Dendritic cell treated with granulocyte-macrophage colony-stimulating factor and Interleukin-4, amounts not matched to agents 40 ng/mL and 50 ng/mL, for 4 days (primary cell): ENCODE data around the gene MAT2A.
"Not testable (repeated sequence)": the region's sequence is repeated elsewhere in the genome, so short reads cannot be mapped to it uniquely, and the experiment has no call there.

Source experiments
- H3K27ac Mint-ChIP-seq: one replicate; pipeline ENCODE4 v1.8.0; 2022; ENCODE audit warnings: mild to moderate bottlenecking, mixed read lengths
- H3K27me3 Mint-ChIP-seq: one replicate; pipeline ENCODE4 v1.8.0; 2022; ENCODE audit warnings: mild to moderate bottlenecking, mixed read lengths
- H3K36me3 Mint-ChIP-seq: one replicate; pipeline ENCODE4 v1.8.0; 2022; ENCODE audit warnings: low read depth, mixed read lengths
- H3K4me1 Mint-ChIP-seq: one replicate; pipeline ENCODE4 v1.8.0; 2022; ENCODE audit warnings: low read depth, mixed read lengths
- H3K4me3 Mint-ChIP-seq: one replicate; pipeline ENCODE4 v1.8.0; 2022; ENCODE audit warnings: mild to moderate bottlenecking, moderate library complexity, mixed read lengths
- H3K9me3 Mint-ChIP-seq: one replicate; pipeline ENCODE4 v1.8.0; 2022; ENCODE audit warnings: mixed read lengths
- intact Hi-C: fragments of 100-400 bp; cut with micrococcal nuclease; formaldehyde crosslinking; loops from one replicate; pipeline ENCODE4 v1.15.0; 2022

Gene MAT2A

DNA sequence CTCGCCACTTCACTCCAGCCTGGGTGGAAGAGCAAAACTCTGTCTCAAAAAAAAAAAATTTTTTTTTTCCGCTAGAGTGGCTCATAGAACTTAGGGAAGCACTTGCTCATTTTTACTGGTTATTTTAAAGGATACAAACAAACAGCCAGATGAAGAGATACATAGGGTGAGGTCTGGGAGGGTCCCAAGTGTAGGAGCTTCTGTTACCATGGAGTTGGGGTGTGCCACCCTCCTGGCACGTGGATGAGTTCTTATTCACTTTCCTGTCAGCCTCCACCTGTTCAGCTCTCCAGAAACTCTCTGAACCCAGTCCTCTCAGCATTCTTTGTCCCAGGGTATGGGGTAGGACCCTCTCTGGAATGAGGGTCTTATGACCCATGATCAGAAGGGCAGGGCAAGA lies 4.9 kb upstream of the MAT2A start:
- intact Hi-C loops: no loop called here
- Mint-ChIP-seq H3K27me3 (no peaks in the 10 kb centered on the region), H3K27ac (peak overlapping the region; percentile 59), H3K36me3 (peaks cover 23% of the 10 kb centered on the region), H3K4me3 (no peak overlapping the region), H3K4me1 (peaks cover 33% of the 10 kb centered on the region), H3K9me3 (no peaks in the 10 kb centered on the region)

GRCh38 chr2:85534881-85535280 lies 4.1 kb upstream of the MAT2A start:
- intact Hi-C loops: loop anchor here (5.0 kb wide), 1 partner anchor 33 kb away; no protein-coding TSS in a partner anchor
- peak overlapping the region; percentile 9 for H3K4me3 Mint-ChIP-seq

DNA sequence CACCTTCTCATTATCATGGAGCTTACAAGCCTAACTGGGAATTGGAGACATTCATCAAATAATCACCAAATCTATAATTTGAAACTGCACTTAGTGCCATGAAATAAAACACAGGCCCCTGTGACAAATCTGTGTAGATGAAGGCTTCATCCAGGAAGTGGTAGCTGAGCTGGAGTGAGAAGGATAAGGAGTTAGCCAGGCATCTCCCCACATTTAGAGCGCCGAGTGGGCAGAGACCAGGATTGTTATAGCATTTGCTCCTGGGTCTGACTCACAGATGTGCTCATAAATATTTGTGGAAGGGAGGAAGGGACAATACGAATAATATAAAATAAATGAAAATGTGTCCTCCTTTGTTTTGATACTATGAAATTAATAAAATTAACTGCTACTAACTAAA lies 2.5 kb upstream of the MAT2A start:
- peaks cover 46% of the 10 kb centered on the region for H3K36me3 Mint-ChIP-seq
- intact Hi-C loops: loop anchor here (5.0 kb wide), 1 partner anchor 34 kb away; no protein-coding TSS in a partner anchor
- H3K9me3 Mint-ChIP-seq: no peaks in the 10 kb centered on the region
- H3K4me3 Mint-ChIP-seq: no peak overlapping the region
- H3K4me1 Mint-ChIP-seq: peaks cover 36% of the 10 kb centered on the region
- H3K27ac Mint-ChIP-seq: peak overlapping the region; percentile 59
- H3K27me3 Mint-ChIP-seq: no peaks in the 10 kb centered on the region

More at GRCh38 chr2:85534881-85535280, 4.1 kb upstream of the MAT2A start:
- peak overlapping the region; percentile 59 for H3K27ac Mint-ChIP-seq
- no peaks in the 10 kb centered on the region for H3K9me3 Mint-ChIP-seq
- H3K36me3 Mint-ChIP-seq: peaks cover 30% of the 10 kb centered on the region
- H3K4me1 Mint-ChIP-seq: peaks cover 33% of the 10 kb centered on the region
- no peaks in the 10 kb centered on the region for H3K27me3 Mint-ChIP-seq

- intact Hi-C loops: loop anchor here (2.0 to 5.0 kb wide), 2 partner anchors 36 to 99 kb away; no protein-coding TSS in a partner anchor
- H3K27ac Mint-ChIP-seq: peak overlapping the region; percentile 99
Measured at GRCh38 chr2:85537600-85538506, 1.1 kb upstream of the MAT2A start.

GRCh38 chr2:85539361-85540132 lies 579 bp downstream of the MAT2A start:
- intact Hi-C loops: loop anchor here (1.0 to 5.0 kb wide), 3 partner anchors 37 to 119 kb away; no protein-coding TSS in a partner anchor
- Mint-ChIP-seq H3K27ac (peak overlapping the region; percentile 99), H3K4me3 (peak overlapping the region; percentile 96), H3K27me3 (no peaks in the 10 kb centered on the region), H3K4me1 (peaks cover 58% of the 10 kb centered on the region), H3K9me3 (no peaks in the 10 kb centered on the region), H3K36me3 (peaks cover 77% of the 10 kb centered on the region)

More at GRCh38 chr2:85537600-85538506, 1.1 kb upstream of the MAT2A start:
- H3K4me3 Mint-ChIP-seq: peak overlapping the region; percentile 96
- no peaks in the 10 kb centered on the region for H3K27me3 Mint-ChIP-seq
- H3K4me1 Mint-ChIP-seq: peaks cover 50% of the 10 kb centered on the region
- H3K9me3 Mint-ChIP-seq: no peaks in the 10 kb centered on the region
- H3K36me3 Mint-ChIP-seq: peaks cover 60% of the 10 kb centered on the region

- peaks cover 52% of the 10 kb centered on the region for H3K4me1 Mint-ChIP-seq
- H3K9me3 Mint-ChIP-seq: no peaks in the 10 kb centered on the region
- peak overlapping the region; percentile 96 for H3K4me3 Mint-ChIP-seq
- peaks cover 83% of the 10 kb centered on the region for H3K36me3 Mint-ChIP-seq
- peak overlapping the region; percentile 99 for H3K27ac Mint-ChIP-seq
- no peaks in the 10 kb centered on the region for H3K27me3 Mint-ChIP-seq
- intact Hi-C loops: no loop called here
Measured at GRCh38 chr2:85540133-85540648, 1.2 kb downstream of the MAT2A start.

- peaks cover 41% of the 10 kb centered on the region for H3K4me1 Mint-ChIP-seq
- H3K4me3 Mint-ChIP-seq: peak overlapping the region; percentile 96
- peaks cover 91% of the 10 kb centered on the region for H3K36me3 Mint-ChIP-seq
- no peaks in the 10 kb centered on the region for H3K9me3 Mint-ChIP-seq
- intact Hi-C loops: no loop called here
- no peak overlapping the region for H3K27ac Mint-ChIP-seq
- H3K27me3 Mint-ChIP-seq: no peaks in the 10 kb centered on the region
Measured at GRCh38 chr2:85541262-85541661, 2.3 kb downstream of the MAT2A start.

GRCh38 chr2:85541753-85542457 lies 2.9 kb downstream of the MAT2A start:
- H3K9me3 Mint-ChIP-seq: no peaks in the 10 kb centered on the region
- peak overlapping the region; percentile 61 for H3K27ac Mint-ChIP-seq
- peak overlapping the region; percentile 96 for H3K4me3 Mint-ChIP-seq
- peaks cover 95% of the 10 kb centered on the region for H3K36me3 Mint-ChIP-seq
- H3K4me1 Mint-ChIP-seq: peaks cover 37% of the 10 kb centered on the region
- intact Hi-C loops: no loop called here
- no peaks in the 10 kb centered on the region for H3K27me3 Mint-ChIP-seq

GRCh38 chr2:85542777-85543176 lies 3.8 kb downstream of the MAT2A start:
- Mint-ChIP-seq H3K27me3 (no peaks in the 10 kb centered on the region), H3K27ac (peak overlapping the region; percentile 61), H3K9me3 (no peaks in the 10 kb centered on the region), H3K36me3 (peaks cover 96% of the 10 kb centered on the region), H3K4me1 (peaks cover 35% of the 10 kb centered on the region), H3K4me3 (peak overlapping the region; percentile 96)
- intact Hi-C loops: no loop called here

DNA sequence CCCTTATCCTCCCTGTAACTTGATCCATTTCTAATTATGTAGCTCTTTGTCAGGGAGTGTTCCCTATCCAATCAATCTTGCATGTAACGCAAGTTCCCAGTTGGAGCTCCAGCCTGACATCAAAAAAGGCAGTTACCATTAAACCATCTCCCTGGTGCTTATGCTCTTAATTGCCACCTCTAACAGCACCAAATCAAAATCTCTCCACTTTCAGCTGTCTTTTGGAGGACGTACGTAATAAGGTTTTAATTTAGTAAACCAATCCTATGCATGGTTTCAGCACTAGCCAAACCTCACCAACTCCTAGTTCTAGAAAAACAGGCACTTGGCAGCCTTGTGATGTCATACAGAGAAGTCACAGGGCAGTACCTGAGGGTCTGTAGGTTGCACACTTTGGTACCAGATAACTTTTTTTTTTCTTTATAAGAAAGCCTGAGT lies 5.3 kb downstream of the MAT2A start:
- Mint-ChIP-seq H3K36me3 (peaks cover 88% of the 10 kb centered on the region), H3K4me3 (peak overlapping the region; percentile 34), H3K27ac (peak overlapping the region; percentile 59), H3K4me1 (peaks cover 43% of the 10 kb centered on the region)
- H3K27me3 Mint-ChIP-seq, H3K9me3 Mint-ChIP-seq, intact Hi-C loops: not testable (repeated sequence)

DNA sequence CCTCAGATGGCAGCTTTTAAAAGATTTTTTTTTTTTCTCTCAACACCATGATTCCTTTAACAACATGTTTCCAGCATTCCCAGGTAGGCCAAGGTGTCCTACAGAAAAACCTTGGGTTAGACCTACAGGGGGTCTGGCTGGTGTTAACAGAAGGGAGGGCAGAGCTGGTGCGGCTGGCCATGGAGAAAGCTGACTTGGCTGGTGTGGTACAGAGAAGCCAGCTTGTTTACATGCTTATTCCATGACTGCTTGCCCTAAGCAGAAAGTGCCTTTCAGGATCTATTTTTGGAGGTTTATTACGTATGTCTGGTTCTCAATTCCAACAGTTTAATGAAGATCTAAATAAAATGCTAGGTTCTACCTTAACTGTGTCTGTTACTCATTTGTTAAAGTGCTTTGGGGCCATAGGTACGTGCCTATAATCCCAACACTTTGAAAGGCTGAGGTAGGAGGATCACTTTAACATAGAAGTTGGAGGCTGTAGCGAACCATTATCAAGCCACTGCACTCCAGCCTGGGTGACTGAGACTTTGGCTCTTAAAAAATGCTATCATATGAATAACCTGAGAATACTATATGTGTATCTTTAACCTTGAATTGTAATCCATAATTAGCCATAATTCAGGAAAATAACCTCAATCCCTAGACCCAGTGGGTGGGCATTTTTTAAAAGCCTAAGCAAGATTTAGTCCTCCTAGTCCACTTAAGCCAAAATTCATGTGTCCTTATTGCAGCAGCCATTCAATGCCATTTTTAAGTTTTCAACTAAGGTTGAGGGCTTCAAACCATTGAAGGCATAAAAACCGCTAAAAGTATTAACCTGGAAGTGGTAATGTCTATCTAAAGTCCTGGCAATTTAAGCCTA lies 6.2 kb downstream of the MAT2A start:
- H3K4me3 Mint-ChIP-seq, H3K27me3 Mint-ChIP-seq, intact Hi-C loops, H3K9me3 Mint-ChIP-seq: not testable (repeated sequence)
- Mint-ChIP-seq H3K27ac (peak overlapping the region; percentile 50), H3K4me1 (peaks cover 52% of the 10 kb centered on the region), H3K36me3 (peaks cover 88% of the 10 kb centered on the region)

DNA sequence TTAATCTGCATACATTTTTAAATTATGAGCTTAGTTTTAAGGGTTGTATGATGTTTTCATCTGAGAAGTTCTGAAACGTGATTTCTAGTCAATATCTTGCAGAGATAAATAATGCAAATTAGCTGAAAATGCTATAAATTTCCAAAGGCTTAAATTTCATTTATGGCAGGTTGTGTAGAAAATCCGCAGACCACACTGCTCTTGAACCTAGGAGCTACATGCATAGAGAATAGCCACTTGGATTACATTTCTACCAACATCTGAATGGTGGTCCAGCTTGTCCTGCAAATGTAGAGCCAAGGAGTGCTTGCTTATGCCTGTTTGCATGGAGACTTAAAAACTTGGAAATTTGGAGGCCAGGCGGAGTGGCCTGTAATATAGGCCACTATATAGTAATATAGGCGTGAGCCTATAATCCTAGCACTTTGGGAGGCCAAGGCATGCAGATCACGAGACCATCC lies 6.8 kb downstream of the MAT2A start:
- Mint-ChIP-seq H3K9me3 (no peaks in the 10 kb centered on the region), H3K36me3 (peaks cover 88% of the 10 kb centered on the region), H3K27me3 (no peaks in the 10 kb centered on the region), H3K27ac (no peak overlapping the region), H3K4me3 (no peak overlapping the region), H3K4me1 (peaks cover 59% of the 10 kb centered on the region)
- intact Hi-C loops: no loop called here
